ENCODE measurements around the gene CACNA1E. TPM values are rescaled to one million over a fixed set of nuclear protein-coding genes. Genes with fewer than 3 reads are reported as not detected.

The CACNA1E gene
- total RNA-seq, 3 donors from 2014 or later (not counting 1 experiment from before 2014, with no cell fraction given): 0.40 TPM; not detected in 2

DNA sequence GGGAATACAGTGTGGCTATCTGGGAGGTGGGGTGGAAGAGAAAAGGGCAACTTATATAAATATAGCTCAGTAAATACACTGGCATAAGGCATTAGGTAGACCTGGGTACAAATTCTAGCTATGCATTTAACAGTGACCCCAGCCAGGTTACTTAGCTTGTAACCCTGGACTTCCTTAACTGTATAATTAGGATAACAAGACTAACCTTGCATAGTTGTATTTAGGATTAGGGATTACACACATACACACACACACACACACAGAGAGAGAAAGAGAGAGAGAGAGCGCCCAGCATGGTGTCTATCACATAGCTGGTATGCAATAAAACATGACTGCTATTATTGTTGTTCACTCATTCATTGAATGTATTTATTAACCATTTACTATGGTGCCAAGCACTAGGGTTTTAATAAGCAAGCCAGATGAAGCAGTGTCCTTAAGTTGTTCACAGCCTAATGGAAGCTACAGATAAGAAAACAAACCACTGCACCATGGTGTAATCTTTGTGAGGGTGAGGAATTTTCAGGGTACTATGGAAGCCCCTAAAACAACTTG lies 326.8 kb downstream of the CACNA1E start:
- no peaks in the 10 kb centered on the region for H3K36me3 Mint-ChIP-seq
- no peak overlapping the region for H3K4me3 Mint-ChIP-seq
- Histone ChIP-seq H3K27ac (ENCODE audit: low read length) (no peak overlapping the region), H3K9me3 (ENCODE audit: control insufficient read depth, insufficient read depth, low read length) (no peaks in the 10 kb centered on the region), H3K27me3 (ENCODE audit: control insufficient read depth, insufficient read depth, low read length) (no peaks in the 10 kb centered on the region), H3K36me3 (ENCODE audit: control insufficient read depth, insufficient read depth, low read length) (no peaks in the 10 kb centered on the region), H3K4me3 (ENCODE audit: low read length) (no peak overlapping the region), H3K4me1 (ENCODE audit: control insufficient read depth, insufficient read depth, low read length) (no peaks in the 10 kb centered on the region)
- intact Hi-C loops (cut with micrococcal nuclease): no loop called here
- H3K27ac Mint-ChIP-seq: no peak overlapping the region
- no peak for DNase-seq
- H3K4me1 Mint-ChIP-seq: no peaks in the 10 kb centered on the region
- H3K9me3 Mint-ChIP-seq: peaks cover 2 to 4% of the 10 kb centered on the region in 2 donors
- WGBS (ENCODE audit: insufficient coverage): no CpG with 5 or more reads among the region's 1 CpG
- peaks cover 0 to 3% of the 10 kb centered on the region in 2 donors for H3K27me3 Mint-ChIP-seq (ENCODE audit: low read depth in 2 of 2)
- TF ChIP-seq, protein P1, sequence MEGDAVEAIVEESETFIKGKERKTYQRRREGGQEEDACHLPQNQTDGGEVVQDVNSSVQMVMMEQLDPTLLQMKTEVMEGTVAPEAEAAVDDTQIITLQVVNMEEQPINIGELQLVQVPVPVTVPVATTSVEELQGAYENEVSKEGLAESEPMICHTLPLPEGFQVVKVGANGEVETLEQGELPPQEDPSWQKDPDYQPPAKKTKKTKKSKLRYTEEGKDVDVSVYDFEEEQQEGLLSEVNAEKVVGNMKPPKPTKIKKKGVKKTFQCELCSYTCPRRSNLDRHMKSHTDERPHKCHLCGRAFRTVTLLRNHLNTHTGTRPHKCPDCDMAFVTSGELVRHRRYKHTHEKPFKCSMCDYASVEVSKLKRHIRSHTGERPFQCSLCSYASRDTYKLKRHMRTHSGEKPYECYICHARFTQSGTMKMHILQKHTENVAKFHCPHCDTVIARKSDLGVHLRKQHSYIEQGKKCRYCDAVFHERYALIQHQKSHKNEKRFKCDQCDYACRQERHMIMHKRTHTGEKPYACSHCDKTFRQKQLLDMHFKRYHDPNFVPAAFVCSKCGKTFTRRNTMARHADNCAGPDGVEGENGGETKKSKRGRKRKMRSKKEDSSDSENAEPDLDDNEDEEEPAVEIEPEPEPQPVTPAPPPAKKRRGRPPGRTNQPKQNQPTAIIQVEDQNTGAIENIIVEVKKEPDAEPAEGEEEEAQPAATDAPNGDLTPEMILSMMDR (IDR thresholded peaks at IDR 0.05): no peak
- no peak for ATAC-seq

DNA sequence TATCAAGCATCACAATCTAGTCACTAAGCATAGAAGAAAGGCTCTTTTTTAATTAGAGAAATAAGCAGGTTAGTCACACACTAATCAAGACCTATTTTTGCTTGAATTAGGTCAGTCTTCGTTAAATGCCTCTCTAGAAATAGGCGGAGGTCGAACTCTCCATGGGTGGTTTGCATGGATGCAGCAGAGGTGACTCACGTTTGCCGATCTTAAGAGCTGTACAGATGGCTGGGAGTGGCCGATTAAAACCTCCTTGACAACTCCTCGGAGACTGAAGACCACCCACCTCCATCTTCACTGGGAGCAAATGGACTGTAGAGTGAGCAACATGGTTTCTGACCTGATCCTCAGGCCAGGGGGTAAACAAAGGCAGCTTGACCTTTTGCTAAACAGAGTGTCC lies 328.9 kb downstream of the CACNA1E start:
- no peaks in the 10 kb centered on the region for H3K27me3 ChIP-seq (ENCODE audit: control insufficient read depth, insufficient read depth, low read length)
- no peaks in the 10 kb centered on the region for H3K4me1 ChIP-seq (ENCODE audit: control insufficient read depth, insufficient read depth, low read length)
- Mint-ChIP-seq H3K27ac (no peak overlapping the region), H3K9me3 (peaks cover 0 to 4% of the 10 kb centered on the region in 2 donors), H3K36me3 (no peaks in the 10 kb centered on the region), H3K27me3 (ENCODE audit: low read depth in 2 of 2) (no peaks in the 10 kb centered on the region), H3K4me1 (no peaks in the 10 kb centered on the region), H3K4me3 (no peak overlapping the region)
- TF ChIP-seq, protein P1 (IDR thresholded peaks at IDR 0.05): no peak
- no peaks in the 10 kb centered on the region for H3K9me3 ChIP-seq (ENCODE audit: control insufficient read depth, insufficient read depth, low read length)
- DNase-seq (no peak), ATAC-seq (no peak)
- 79% methylated on average over 7 of the region's 7 CpGs for WGBS (ENCODE audit: insufficient coverage)
- no peak overlapping the region for H3K27ac ChIP-seq (ENCODE audit: low read length)
- H3K36me3 ChIP-seq (ENCODE audit: control insufficient read depth, insufficient read depth, low read length): no peaks in the 10 kb centered on the region
- no peak overlapping the region for H3K4me3 ChIP-seq (ENCODE audit: low read length)
- intact Hi-C loops (cut with micrococcal nuclease): no loop called here

DNA sequence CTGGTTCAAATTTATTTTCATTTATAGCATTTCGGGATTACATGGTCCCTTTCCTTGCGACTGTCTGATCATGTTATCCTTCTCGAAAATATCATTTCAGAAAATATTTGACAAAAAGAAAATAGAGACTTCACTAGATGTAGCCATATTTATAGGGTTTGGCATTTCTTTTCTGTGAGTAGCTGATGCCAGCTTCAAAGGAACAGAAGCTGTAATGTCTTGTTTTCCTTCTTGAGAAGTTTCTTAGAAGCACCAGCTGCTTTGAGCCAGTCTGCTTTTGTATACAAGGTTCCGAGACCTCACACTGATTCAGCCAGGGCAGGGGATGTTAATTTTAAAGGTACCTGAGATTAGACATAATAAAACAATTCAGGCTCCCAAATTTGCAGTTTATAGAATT lies 329.9 kb downstream of the CACNA1E start:
- Histone ChIP-seq H3K9me3 (ENCODE audit: control insufficient read depth, insufficient read depth, low read length) (no peaks in the 10 kb centered on the region), H3K4me1 (ENCODE audit: control insufficient read depth, insufficient read depth, low read length) (no peaks in the 10 kb centered on the region), H3K4me3 (ENCODE audit: low read length) (no peak overlapping the region), H3K36me3 (ENCODE audit: control insufficient read depth, insufficient read depth, low read length) (no peaks in the 10 kb centered on the region), H3K27ac (ENCODE audit: low read length) (no peak overlapping the region), H3K27me3 (ENCODE audit: control insufficient read depth, insufficient read depth, low read length) (no peaks in the 10 kb centered on the region)
- WGBS (ENCODE audit: insufficient coverage): 79% methylated on average over 2 of the region's 4 CpGs
- DNase-seq: no peak
- H3K9me3 Mint-ChIP-seq: peaks cover 0 to 4% of the 10 kb centered on the region in 2 donors
- ATAC-seq: no peak
- H3K27me3 Mint-ChIP-seq (ENCODE audit: low read depth in 2 of 2): no peaks in the 10 kb centered on the region
- no peaks in the 10 kb centered on the region for H3K36me3 Mint-ChIP-seq
- no peaks in the 10 kb centered on the region for H3K4me1 Mint-ChIP-seq
- no peak overlapping the region for H3K4me3 Mint-ChIP-seq
- H3K27ac Mint-ChIP-seq: no peak overlapping the region
- intact Hi-C loops (cut with micrococcal nuclease): no loop called here
- TF ChIP-seq, protein P1 (IDR thresholded peaks at IDR 0.05): no peak

DNA sequence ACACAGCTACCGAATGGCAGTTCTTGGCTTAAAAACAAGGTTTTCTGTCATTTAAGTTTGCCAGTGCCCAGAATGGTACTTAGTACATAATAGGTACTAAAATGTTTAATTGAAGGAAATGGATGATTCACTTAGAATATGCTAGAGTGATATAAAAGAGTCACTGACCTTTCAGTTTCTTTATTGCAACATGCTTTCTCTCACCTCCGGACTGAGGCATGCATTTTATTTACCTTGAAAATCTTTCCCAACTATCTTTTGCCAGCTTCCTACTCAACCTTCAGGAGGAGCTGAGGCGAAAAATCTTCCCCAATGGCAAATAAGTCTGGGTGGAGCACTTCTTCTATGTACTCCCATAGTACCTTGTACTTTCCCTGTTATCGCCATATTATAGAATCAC lies 333.3 kb downstream of the CACNA1E start:
- intact Hi-C loops (cut with micrococcal nuclease): no loop called here
- ATAC-seq: no peak
- no peak overlapping the region for H3K4me3 Mint-ChIP-seq
- DNase-seq: no peak
- no peak overlapping the region for H3K27ac Mint-ChIP-seq
- H3K36me3 Mint-ChIP-seq: no peaks in the 10 kb centered on the region
- TF ChIP-seq, protein P1 (IDR thresholded peaks at IDR 0.05): no peak
- no peaks in the 10 kb centered on the region for H3K27me3 ChIP-seq (ENCODE audit: control insufficient read depth, insufficient read depth, low read length)
- H3K4me1 Mint-ChIP-seq: no peaks in the 10 kb centered on the region
- no peaks in the 10 kb centered on the region for H3K27me3 Mint-ChIP-seq (ENCODE audit: low read depth in 2 of 2)
- no peaks in the 10 kb centered on the region for H3K4me1 ChIP-seq (ENCODE audit: control insufficient read depth, insufficient read depth, low read length)
- no peak overlapping the region for H3K27ac ChIP-seq (ENCODE audit: low read length)
- WGBS (ENCODE audit: insufficient coverage): 82% methylated on average over 3 of the region's 4 CpGs
- peaks cover 2 to 3% of the 10 kb centered on the region in 2 donors for H3K9me3 Mint-ChIP-seq
- no peak overlapping the region for H3K4me3 ChIP-seq (ENCODE audit: low read length)
- H3K9me3 ChIP-seq (ENCODE audit: control insufficient read depth, insufficient read depth, low read length): no peaks in the 10 kb centered on the region
- H3K36me3 ChIP-seq (ENCODE audit: control insufficient read depth, insufficient read depth, low read length): no peaks in the 10 kb centered on the region

Data from natural killer cell (primary cell).